Astrocyte (in vitro differentiated cells and primary cell): ENCODE measurements around the gene BBS12.

Experiments used
- CTCF ChIP-seq: IDR thresholded peaks from 2 replicates; pipeline ENCODE4 v1.5.1; 2011; ENCODE audit warnings: low read depth, mild to moderate bottlenecking, inconsistent platforms, low read length, moderate library complexity; ENCODE audit not compliant: insufficient read depth
- EZH2 ChIP-seq: IDR thresholded peaks from 2 replicates; pipeline ENCODE4 v1.6.1; 2012; ENCODE audit warnings: mild to moderate bottlenecking, low read length, inconsistent platforms; ENCODE audit not compliant: insufficient read depth

DNA sequence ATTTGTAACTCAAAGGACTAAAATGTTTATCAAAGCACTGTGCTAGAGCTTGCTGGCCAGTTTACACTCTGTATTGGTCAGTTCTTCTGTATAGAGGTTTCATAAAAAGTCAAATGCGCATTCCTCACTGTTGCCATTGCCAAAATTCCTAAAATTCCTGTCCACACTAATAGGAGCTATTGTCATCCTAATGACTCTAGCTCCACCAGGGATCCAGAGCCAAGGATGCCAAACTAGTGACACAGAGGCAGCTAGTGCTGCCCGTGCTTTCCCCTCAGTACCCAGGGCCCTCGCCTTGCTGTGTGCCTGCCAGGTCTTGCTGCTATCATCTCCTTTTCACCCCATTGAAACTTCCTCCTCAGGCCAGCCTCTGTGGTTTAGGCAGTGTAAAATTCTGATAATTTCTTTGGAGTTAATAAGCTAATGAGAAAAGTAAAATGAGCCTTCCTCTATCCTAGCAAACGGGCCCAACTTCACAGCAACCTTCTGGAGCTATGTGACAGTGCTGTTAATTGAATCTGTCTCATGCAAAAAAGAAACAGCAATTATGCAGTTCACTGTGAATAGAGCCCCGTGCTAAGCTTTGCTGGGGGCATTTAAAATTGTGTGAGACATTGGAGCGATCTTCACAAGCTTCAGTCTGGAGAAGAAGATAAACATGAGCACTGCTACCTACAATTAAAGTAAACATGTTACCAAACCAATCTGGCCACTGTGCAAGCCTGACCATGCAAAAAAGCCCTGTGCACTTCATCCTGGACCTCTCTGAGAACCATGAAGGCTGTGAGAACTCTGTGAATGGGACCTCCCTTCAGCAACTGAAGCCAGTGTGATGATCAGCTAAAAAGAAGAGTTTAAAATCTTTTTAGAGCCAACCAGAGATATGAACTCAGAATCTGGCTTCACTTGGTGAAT is 51.1 kb downstream of the BBS12 start:
- no peak for TF ChIP-seq CTCF
- no peak for TF ChIP-seq EZH2
